ENCODE results near the gene ZNF18.
"Not testable (repeated sequence)": the region's sequence is repeated elsewhere in the genome, so short reads cannot be mapped to it uniquely, and the experiment has no call there.

The ZNF18 gene

DNA sequence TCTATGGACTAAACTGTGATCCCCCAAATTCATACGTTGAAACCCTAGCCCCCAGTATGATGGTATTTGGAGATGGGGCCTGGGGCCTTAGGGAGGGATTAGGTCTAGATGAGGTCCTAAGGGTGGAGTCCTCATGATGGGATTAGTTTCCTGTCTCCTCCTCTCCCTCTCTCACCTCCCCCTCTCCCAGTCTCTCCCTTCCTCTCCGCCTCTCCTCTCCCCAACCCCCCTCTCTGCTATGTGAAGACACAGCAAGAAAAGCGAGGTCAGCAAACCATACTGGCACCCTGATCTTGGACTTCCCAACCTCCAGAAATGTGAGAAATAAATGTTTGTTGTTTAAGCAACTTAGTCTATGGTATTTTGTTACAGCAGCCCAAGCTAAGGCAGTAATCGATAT lies 15.4 kb downstream of the ZNF18 start:
- no peak for DNase-seq

DNA sequence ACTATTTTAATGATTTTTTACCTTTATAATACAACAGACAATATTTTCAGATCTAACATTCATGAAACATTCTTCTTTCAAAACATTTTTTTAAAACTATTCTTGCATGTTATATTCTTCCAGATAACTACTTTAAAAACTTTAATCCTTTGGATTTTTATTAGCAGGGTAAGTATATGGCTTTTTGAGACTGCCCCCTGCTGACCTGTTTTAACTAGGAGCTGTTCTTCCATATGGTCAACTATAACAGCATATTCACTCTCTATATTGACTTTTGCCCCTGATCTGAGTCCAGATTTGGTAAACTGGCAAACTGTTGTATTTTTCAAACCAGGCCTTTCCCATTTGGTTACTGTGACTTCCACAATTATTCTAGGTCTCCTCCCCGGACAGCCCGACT lies 16.5 kb downstream of the ZNF18 start:
- no peak for DNase-seq

DNA sequence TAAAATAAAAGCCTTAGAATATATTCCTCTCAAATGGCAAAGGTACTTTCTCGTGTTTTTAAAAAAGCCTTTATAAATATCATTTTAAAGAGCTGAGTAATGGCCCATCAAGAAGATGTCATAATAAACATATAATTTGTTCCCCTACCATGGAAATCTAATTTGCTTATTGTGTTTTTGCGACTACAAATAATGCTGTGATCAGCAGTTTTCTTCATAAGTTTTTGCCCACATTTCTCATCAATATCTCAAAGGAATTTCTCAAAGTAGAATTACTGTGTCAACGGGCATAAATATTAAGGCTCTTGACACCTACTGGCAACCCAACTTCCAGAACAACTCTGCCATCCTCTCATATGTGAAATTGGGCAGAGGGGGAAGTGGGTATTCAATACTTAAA lies 17.5 kb downstream of the ZNF18 start:
- no peak for DNase-seq

DNA sequence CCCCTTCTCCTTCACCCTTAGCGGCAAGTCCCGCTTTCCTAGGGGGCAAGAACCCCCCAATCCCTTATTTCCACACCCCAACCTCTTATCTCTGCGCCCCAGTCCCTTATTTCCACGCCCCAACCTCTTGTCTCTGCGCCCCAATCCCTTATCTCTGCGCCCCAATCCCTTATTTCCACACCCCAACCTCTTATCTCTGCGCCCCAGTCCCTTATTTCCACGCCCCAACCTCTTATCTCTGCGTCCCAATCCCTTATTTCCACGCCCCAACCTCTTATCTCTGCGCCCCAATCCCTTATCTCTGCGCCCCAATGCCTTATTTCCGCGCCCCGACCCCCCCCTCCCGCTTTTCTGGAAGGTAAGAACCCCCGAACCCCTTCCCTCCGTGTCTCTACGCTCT lies 24.5 kb downstream of the ZNF18 start:
- DNase-seq = not testable (repeated sequence)

DNA sequence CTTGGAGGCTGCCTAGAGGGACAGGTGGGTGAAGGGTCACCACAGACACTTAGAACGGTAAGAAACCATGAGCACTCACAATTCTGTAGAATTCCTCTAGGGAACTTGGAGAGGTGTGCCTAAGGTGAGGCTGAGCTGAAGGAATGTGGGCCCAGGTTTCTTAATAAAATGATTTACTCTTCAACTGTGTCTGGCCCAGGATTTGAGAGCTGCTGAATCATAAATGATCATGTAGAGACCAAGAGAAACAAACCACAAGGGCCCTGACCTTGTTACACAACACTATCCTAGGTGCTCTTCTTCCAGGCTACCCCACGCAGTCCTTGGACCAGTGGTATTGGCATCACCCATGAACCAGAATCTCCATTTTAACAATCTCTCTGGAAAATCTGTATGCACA lies 27.7 kb downstream of the ZNF18 start:
- DNase-seq = no peak

DNA sequence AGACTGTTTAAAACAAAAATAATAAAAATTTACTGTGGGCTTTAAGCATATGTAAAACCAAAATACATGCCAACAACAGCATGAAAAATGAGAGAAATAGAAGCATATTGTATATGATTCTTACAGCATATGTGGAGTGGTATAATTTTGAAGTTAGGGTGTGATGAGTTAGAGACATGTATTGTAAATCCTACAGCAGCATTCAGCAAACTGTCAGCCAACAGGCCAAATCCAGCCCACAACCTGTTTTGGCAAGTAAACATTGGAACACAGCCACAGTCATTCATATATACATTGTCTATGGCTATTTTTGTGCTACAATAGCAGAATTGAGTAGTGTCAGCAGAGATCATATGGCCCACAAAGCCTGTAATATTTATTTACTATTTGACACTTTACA lies 42.3 kb downstream of the ZNF18 start:
- DNase-seq = no peak

DNA sequence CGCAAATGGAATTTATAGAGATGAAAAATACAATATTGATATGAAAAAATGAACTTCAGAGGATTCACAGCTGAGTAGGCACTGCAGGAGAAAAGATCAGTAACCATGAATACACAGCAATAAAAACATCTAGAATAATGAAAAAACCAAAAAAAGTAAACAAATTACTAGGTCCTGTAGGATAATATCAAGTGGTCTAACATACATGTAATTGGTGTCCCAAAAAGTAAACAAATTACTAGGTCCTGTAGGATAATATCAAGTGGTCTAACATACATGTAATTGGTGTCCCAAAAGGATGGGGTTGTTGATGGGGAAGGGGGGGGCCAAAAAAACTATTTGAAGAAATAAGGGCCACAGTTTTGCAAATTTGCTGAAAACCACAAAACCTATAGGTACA lies 43.4 kb downstream of the ZNF18 start:
- DNase-seq = no peak

DNA sequence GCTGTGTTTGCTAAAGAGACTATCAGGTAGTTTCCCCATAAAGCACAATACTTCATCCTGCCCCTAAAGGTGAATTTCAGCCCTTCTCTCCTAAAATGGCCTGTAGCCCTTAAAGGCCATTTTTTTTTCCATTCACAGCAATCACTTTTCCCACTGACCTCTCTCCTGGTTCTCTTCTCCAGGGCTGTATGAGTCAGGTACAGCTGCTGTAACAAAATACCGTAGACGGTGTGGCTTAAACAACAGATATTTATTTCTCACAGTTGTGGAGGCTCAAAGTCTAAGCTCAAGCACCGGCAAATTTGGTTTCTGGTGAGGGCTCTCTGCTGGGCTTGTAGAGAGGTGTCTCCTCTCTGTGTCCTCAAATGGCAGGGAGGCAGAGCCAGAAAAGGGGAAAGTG lies 44.7 kb downstream of the ZNF18 start:
- no peak for DNase-seq

DNA sequence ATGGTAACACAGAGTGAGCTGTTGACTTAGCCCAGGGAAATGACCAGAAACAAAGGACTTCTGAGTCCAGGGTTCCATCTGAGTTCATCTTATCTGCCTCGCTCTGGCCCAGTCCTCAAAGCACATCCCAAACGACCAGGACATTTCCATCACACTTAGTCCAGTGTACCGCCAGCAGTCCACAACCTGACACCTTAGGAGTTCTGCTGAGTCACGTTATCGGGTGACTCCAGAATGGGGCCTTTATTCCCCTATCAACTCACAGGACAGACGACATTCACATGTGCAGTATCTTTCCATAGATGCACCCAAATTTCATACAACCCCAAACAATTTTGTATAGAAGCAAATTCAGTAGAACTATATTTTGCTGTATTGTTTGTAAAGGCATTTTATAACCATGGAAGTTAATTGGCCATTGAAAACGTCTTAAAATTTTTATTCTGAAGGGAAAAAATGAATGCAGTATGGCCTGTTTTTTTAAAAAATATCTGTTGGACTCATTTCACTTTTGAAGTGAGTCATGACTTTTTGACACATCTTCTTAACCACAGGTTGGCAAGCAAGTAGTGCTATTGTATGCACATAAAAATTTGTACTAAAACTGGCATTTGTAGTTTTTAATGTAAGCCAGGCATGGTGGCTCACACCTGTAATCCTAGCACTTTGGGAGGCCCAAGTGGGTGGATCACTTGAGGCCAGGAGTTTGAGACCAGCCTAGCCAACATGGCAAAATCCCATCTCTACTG lies 46.3 kb downstream of the ZNF18 start:
- DNase-seq = no peak

DNA sequence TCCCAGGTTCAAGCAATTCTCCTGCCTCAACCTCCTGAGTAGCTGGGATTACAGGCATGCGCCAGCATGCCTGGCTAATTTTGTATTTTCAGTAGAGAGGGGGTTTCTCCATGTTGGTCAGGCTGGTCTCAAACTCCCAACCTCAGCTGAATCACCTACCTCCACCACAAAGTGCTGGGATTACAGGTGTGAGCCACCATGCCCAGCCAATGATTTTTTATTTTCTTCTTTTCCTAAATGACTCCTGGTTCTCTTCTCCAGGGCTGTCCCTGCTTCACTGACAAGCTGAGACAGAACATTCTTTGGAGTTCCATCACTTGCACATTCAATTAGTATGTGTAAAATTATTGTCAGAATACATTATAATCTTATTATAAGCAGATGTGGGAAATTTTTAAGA lies 47.7 kb downstream of the ZNF18 start:
- DNase-seq = not testable (repeated sequence)

DNA sequence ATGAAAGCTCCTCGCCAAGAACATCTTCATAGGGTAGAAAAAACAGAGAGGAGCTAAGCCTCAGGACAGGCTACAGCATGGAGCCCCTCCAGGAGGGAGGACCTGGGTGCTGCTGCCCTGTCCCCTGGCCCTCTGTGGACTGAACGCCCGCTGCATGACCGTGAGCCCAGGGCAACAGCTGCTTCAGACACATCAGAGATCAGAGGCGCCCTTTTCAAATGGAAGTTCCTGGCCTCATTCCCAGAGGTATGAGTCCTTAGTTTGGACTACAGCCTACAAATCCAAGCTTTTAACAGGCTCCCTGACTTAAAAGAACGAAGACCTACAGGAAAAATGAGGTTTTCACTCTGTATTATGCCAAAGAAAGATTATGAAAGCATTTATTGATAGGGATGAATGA lies 48.5 kb downstream of the ZNF18 start:
- peak; percentile 78 for DNase-seq

DNA sequence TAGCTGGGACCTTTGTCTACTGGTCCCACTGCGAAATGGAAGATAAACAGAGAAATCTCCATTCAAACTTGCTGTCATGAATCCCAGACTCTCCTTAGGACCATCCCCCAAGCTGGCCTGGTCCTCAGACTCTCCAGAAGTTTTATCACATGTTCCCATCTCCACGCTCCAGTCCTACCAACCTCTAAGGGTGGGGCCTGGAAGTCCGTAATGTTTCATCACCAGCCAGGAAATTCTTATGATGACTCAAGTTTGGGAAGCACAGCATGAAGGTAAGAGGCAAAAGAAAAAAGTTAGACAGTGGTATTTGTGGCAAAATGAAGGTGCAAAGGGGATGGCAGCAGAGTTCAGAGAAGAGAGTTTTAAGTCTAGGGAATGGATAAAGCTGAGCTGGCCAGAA lies 52.7 kb downstream of the ZNF18 start:
- DNase-seq = no peak

DNA sequence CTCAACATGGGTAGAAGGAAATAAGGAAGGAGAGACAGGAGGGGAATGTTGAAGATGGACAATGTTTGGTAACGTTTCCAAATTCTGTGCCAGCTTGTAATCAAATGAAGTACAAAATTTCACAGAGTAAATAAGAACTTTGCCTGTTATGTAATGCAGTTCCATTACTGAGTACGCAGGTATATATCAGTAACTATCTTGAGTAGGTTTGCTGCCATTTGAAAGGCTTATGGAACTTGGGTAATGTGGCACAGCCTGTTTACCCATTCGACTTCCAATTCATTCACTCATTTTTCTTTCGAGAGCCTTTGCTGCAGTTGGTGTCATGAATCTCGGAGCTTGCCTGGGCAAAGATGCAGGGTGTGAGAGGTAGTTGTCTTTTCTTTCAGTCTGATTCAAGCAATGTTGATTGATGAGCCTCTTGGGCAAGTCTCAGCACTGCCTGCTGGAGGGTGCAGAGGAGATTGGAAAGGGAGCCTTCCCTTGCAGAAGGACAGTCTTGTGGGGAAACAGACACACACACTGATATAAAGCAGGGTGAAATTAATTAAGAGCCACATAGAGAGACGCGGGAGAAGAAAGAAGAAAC lies 53.4 kb downstream of the ZNF18 start:
- no peak for DNase-seq

DNA sequence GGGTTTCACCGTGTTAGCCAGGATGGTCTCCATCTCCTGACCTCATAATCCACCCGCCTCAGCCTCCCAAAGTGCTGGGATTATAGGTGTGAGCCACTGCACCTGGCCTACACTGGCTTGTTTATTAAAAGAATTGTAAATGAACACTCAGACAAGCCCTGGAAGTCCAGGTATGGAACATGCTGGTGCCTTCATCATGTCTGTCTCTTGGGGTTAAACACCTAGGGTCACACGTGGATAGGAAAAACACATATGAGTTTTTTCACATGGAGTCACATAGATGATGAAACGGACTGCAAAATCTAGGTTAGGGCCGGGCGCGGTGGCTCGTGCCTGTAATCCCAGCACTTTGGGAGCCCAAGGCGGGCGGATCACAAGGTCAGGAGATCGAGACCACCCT lies 54.2 kb downstream of the ZNF18 start:
- not testable (repeated sequence) for DNase-seq

DNA sequence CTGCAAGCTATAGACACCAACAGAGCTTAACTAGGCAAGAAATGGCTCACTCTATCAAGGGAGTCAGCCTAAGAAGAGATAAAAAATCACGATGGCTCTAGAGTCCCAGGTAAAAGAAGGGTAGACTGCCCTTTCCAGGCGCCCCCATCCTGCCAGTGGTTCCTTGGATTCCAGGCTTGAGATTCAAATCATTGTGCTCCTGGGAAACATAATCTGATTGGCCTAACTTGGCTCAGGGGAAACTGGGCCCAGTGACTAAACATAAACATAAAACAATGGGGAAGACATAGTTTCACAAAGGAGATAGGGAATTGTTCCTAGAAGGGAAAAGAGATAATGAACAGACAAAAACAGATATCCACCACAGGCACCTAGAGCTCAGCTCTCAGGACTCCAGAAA lies 56.4 kb downstream of the ZNF18 start:
- DNase-seq = no peak

DNA sequence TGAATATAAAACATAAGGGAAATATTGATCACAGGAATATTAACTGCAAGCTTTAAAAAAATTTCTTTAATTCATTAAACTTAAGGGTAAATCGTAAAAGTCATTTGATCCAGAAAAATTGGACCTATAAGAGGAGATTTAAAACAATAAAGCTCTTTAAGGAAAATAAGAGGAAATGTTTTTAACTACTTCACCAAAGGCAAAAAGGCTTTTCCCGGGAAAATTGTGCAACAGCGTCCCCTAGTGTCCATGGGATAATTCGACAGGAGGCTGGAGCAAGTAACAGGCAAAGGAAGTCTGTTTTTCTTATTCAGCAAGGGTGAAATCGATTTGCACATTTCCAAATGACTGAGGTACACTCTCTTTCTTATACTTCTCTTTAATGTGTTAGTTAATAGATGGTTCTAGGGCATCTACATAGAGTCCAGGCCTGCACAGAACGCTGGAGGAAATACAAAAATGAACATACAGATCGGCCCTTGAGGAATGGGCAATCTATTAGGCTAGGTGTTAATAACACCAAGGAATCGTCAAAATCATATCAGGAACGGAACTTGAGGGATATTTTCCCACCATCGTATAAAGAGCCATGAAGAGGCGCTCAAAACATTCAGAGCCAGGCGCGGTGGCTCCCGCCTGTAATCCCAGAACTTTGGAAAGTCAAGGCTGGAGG lies 61.4 kb downstream of the ZNF18 start:
- DNase-seq = peak; percentile 35

DNA sequence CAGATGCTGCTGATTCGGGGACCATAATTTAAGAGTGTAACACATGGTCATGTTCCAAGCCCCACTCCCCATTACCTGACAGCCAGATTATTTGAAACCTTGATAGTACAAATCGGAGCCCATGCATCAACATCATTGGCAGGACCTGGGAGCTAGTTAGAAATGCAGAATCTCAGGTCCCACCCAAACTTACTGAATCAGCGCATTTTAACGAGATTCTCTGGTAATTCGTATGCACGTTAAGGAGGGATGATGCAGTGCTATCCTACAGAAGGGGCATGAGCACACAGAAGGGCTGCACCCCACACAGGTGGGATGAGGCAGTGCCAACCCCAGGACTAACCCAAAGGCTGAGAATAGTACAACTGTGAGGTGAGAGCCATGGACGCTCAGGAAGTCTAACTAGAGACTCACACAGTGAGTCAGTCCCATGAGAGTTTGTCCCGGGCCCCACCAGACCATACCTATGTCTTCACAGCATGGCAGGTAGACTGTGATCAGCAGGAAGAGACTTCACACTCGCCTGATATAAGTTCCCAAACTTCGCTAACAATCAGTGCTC lies 64.9 kb downstream of the ZNF18 start:
- DNase-seq = no peak

DNA sequence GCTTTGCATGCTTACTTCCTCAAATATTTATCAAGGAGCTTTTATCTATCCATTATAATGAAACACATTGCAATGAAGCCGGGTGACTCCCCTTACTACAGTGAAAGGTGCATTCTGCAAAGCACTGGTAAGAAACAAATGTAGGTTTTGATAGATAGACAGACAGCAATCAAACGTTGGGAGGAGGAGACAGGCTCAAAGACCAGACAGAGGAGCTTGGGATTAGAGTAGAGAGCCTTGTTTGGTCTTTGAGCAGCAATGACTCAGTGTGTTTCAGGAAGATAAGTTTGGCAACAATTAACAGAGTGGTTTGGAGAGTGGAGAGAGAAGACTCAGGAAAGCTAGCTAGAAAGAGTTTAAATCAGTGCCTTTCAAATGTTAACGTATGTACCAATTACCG lies 68.8 kb downstream of the ZNF18 start:
- no peak for DNase-seq

Data from fibroblast of skin of abdomen (primary cell).